GM08714 (cell line): ENCODE data around the gene ZXDC.

Source experiments
- H3K4me3 ChIP-seq: fragments of 200-500 bp; sonication (Bioruptor generic); 2 replicates; pipeline ENCODE4 v1.5.1; 2014; ENCODE audit warnings: mild to moderate bottlenecking, low read length, inconsistent platforms
- ZNF274 ChIP-seq: IDR thresholded peaks from 2 replicates; pipeline ENCODE4 v1.6.1; 2012; ENCODE audit warnings: mild to moderate bottlenecking, low read depth, low read length

ZXDC gene

DNA sequence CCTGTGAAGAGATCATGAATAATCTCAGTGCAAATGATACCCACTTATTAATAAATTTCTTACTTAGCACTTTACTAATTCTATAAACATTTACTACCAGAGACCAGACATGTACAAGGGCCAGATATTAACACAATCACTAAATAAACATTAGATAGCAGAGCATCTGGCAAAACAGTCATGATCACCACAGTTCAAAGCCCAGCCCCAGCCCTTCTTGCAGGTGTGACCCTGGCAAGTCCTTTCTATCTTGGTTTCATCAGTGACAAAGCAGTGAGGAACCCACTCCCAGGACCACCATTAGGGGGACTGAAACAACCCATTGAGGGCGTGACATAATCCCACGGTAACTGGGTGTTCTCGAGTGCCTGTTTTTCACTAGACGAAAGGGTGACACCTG is 11.6 kb downstream of the ZXDC start:
- no peak for TF ChIP-seq ZNF274
- H3K4me3 ChIP-seq = no peak overlapping the region

GRCh38 chr3:126463521-126463920 is 12.2 kb downstream of the ZXDC start:
- no peak for TF ChIP-seq ZNF274
- no peak overlapping the region for H3K4me3 ChIP-seq

- H3K4me3 ChIP-seq = no peak overlapping the region
- no peak for TF ChIP-seq ZNF274
Observed at GRCh38 chr3:126461450-126462070, 14.1 kb downstream of the ZXDC start.

DNA sequence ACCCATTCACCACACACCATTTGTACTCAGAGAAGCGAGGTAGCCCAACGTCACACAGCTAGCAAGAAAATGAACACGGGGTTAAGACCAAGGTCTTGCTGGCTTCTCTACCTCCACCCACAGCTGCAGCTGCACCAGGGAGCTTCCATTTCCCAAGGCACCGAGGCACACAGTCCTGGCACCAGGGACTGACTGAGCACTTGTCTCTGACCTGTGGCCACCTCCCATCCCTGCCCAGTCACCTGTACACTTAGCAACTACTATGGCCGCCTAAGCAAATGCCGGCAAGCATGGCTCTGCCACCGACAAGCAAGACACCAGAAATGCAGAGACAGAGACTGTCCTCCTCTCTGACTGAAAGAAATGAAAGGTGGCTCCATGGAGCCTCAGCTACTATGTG is 15.3 kb downstream of the ZXDC start:
- no peak overlapping the region for H3K4me3 ChIP-seq
- no peak for TF ChIP-seq ZNF274

DNA sequence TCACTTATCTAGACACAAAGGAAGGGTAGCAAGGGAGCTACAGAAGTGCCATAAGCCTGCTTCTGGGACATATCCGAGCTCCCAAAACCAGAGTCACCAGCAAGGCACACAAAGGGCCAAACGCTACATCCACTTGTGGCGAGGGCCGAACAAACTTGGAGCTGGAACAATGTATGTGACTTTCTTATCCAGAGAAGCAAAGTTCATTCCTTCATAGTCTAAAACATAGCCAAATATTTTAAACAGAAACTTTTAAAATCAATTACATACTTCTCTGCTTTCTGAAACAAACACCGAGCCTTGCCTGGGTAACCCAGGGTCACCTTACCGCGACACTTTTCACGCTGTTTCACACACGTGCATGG is 15.9 kb downstream of the ZXDC start:
- TF ChIP-seq ZNF274 = no peak
- no peak overlapping the region for H3K4me3 ChIP-seq

DNA sequence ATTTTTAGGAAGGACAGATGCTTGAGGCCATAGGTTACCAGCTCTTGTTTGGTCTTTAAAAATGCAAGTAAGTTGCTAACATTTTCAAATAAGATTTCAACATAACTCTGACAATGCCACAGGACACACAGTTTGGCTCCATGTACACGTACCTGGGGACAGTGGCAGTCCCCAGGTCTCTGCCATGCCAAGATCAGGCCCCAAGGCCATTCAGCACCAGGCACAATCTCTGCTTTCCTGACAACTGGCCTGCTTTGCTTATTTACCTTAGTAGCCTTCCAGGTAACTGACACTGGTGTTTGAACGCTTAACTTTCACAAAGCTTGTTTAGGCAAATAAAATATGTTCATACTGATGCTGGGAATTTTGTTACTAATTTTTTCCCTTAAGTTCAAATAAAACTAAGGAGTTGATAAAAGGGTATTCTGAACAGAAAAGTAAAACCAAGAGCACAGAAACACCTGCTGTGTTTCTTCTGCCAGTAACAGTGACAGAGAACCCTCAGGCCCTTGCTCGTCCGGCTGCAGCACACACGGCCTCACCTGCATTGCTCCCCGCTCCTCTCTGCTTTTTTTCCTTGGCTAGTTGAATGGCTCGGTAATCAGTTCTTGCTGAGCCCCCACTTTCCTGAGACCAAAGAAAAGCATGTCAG is 16.5 kb downstream of the ZXDC start:
- TF ChIP-seq ZNF274 = no peak
- H3K4me3 ChIP-seq = no peak overlapping the region

GRCh38 chr3:126456766-126457388 is 18.8 kb downstream of the ZXDC start:
- no peak overlapping the region for H3K4me3 ChIP-seq
- no peak for TF ChIP-seq ZNF274

DNA sequence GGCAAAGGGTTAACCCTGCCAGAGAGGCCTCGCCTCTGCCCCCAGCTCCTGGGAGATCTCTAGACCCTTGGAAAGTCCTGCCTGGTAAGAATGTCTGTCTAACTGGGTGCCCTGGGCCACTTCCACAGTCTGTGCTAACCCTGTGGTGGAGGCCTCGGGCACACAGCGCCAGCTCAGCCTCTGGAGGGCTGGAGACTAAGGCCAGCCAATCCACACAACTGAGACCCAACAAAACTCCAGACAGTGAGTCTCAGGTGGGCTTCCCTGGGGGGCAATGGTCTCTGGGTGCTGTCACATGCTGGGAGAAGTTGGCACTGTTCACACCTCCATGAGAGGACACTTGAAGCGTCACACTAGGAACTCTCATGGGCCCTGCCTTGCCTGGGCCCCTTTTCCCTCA is 19.5 kb downstream of the ZXDC start:
- TF ChIP-seq ZNF274 = no peak
- H3K4me3 ChIP-seq = no peak overlapping the region

DNA sequence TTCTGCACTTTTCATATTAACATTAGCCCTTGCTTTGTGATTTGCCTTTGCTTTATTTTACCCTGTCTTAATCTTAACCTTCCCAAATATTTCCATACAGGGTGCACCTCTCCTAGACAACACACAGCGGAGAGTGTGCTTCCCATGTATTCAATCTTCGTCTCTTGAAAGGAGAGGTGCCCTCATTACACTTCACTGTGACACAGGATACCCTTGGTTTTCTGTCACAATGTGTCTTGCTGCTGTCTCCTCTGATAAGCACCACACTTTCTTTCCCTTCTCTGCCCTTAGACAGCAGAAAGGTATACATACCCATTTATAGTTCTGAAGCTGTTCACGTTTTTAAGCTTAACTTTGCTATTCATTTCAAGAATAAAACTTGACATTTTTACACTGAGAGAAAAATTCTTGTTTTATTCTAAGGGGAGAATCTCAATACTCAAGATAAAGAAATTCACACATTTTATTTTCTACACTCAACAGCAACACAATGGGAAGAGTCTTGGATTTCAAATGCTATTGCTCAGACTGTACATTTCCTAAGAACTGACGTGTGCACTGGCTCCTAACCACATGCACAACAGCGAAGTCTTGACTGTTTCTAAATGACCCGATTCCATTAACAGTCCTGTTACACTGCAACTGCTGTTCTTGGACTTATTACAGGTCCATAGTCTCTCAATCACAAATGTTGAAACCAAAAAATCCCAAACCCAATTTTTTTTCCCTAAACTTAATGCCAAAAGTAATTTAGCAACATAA is 21.1 kb downstream of the ZXDC start:
- H3K4me3 ChIP-seq = no peak overlapping the region
- TF ChIP-seq ZNF274 = no peak

GRCh38 chr3:126454025-126454424 is 21.7 kb downstream of the ZXDC start:
- no peak for TF ChIP-seq ZNF274
- no peak overlapping the region for H3K4me3 ChIP-seq

- H3K4me3 ChIP-seq = no peak overlapping the region
- TF ChIP-seq ZNF274 = no peak
Observed at GRCh38 chr3:126452213-126452612, 23.5 kb downstream of the ZXDC start.

- no peak overlapping the region for H3K4me3 ChIP-seq
- no peak for TF ChIP-seq ZNF274
Observed at GRCh38 chr3:126451511-126451910, 24.2 kb downstream of the ZXDC start.

GRCh38 chr3:126450744-126451143 is 24.9 kb downstream of the ZXDC start:
- H3K4me3 ChIP-seq = no peak overlapping the region
- TF ChIP-seq ZNF274 = no peak

GRCh38 chr3:126450219-126450618 is 25.5 kb downstream of the ZXDC start:
- H3K4me3 ChIP-seq = no peak overlapping the region
- TF ChIP-seq ZNF274 = no peak

DNA sequence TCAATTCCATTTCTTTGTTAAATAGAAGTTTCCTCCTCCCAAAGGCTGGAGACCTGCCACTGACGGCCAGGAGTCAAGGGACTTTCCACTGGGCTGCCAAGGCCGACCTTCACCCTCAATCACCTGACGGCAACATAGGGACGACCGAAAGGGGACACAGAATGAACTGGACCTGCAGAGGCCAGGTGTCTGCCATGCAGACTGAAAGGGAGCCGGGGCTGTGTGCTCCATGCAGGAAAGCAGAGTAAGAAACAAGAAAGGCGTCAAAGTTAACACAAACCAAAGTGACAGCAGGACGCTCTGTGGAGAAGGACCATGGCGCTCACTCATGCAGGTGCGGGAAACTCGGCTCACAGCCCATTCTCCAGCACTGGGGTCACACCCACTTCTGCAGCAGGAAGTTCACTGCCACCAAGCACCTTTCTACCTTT is 26.1 kb downstream of the ZXDC start:
- H3K4me3 ChIP-seq = no peak overlapping the region
- no peak for TF ChIP-seq ZNF274
